HepG2 (cell line): ENCODE data around the gene PYGB. TPM values are rescaled to one million over a fixed set of nuclear protein-coding genes. Genes with fewer than 3 reads are reported as not detected.

Experiments
- ARHGAP35 ChIP-seq: sonication (generic); formaldehyde crosslinking; IDR thresholded peaks from 2 replicates; pipeline ENCODE4 v1.9.0; 2022; ENCODE audit warnings: mild to moderate bottlenecking, inconsistent platforms, moderate library complexity, missing genetic modification reagents, borderline replicate concordance
- ARID4A ChIP-seq: sonication (generic); formaldehyde crosslinking; IDR thresholded peaks from 2 replicates; pipeline ENCODE4 v1.5.0; 2020; ENCODE audit warnings: mild to moderate bottlenecking, missing genetic modification reagents, borderline replicate concordance
- ARNTL ChIP-seq: sonication (generic); formaldehyde crosslinking; IDR thresholded peaks from 2 replicates; pipeline ENCODE4 v1.4.0; 2020; ENCODE audit warnings: mild to moderate bottlenecking, missing genetic modification reagents
- DR1 ChIP-seq: sonication (generic); formaldehyde crosslinking; IDR thresholded peaks from 2 replicates; pipeline ENCODE4 v1.8.0; 2021; ENCODE audit warnings: mild to moderate bottlenecking, missing genetic modification reagents, inconsistent platforms
- HNRNPLL ChIP-seq: fragments of 200-400 bp; formaldehyde crosslinking; IDR thresholded peaks from 2 replicates; pipeline ENCODE4 v1.6.1; 2017; ENCODE audit warnings: mild to moderate bottlenecking, low read depth, low read length; ENCODE audit not compliant: poor library complexity, severe bottlenecking
- MED13 ChIP-seq: sonication (generic); formaldehyde crosslinking; IDR thresholded peaks from 2 replicates; pipeline ENCODE4 v1.5.0; 2020; ENCODE audit warnings: missing genetic modification reagents
- MLX ChIP-seq: IDR thresholded peaks from 2 replicates; pipeline ENCODE4 v1.6.1; 2016
- MTF2 ChIP-seq: sonication (generic); formaldehyde crosslinking; IDR thresholded peaks from 2 replicates; pipeline ENCODE4 v1.5.0; 2020; ENCODE audit warnings: missing genetic modification reagents, borderline replicate concordance
- PHF21A ChIP-seq: sonication (generic); formaldehyde crosslinking; IDR thresholded peaks from 2 replicates; pipeline ENCODE4 v1.5.0; 2020; ENCODE audit warnings: mild to moderate bottlenecking, missing genetic modification reagents
- SP140L ChIP-seq: sonication (generic); formaldehyde crosslinking; IDR thresholded peaks from 2 replicates; pipeline ENCODE4 v1.4.0; 2020; ENCODE audit warnings: missing genetic modification reagents, borderline replicate concordance
- ZBTB3 ChIP-seq: sonication (generic); formaldehyde crosslinking; IDR thresholded peaks from 2 replicates; pipeline ENCODE4 v1.4.0; 2020; ENCODE audit warnings: low read depth, mild to moderate bottlenecking, moderate library complexity, missing genetic modification reagents, borderline replicate concordance
- ZGPAT ChIP-seq: IDR thresholded peaks from 2 replicates; pipeline ENCODE4 v1.6.1; 2016; ENCODE audit warnings: mild to moderate bottlenecking
- ZNF34 ChIP-seq: sonication (generic); formaldehyde crosslinking; IDR thresholded peaks from 2 replicates; pipeline ENCODE4 v1.4.0; 2020; ENCODE audit warnings: mild to moderate bottlenecking, missing genetic modification reagents, borderline replicate concordance
- ZNF503 ChIP-seq: sonication (generic); formaldehyde crosslinking; IDR thresholded peaks from 2 replicates; pipeline ENCODE4 v1.4.0; 2020; ENCODE audit warnings: missing genetic modification reagents
- ZNF513 ChIP-seq: sonication (generic); formaldehyde crosslinking; conservative IDR thresholded peaks from 2 replicates; pipeline ENCODE4 v1.5.0; 2020; ENCODE audit warnings: missing genetic modification reagents
- ZNF775 ChIP-seq: sonication (generic); formaldehyde crosslinking; IDR thresholded peaks from 2 replicates; pipeline ENCODE4 v1.4.0; 2020; ENCODE audit warnings: missing genetic modification reagents, mild to moderate bottlenecking, moderate library complexity, borderline replicate concordance
- polyA plus RNA-seq, 8 experiments: library from polyadenylated mRNA; depleted of rRNA in 3 of 8; stranded (reverse) in 7 of 8; unstranded in 1 of 8; fragments of >200 nt; fragmentation: Illumina TruSeq in 4 of 8; extraction: Trizol in 4 of 8; gene quantifications; 2 replicates each; pipeline versions ENCODE4 v1.2.1 to v1.2.3, GENCODE V29; 2011 to 2016; ENCODE audit warnings: low read depth in 4 of 8, missing spikeins in 1 of 8, mixed read lengths in 1 of 8; ENCODE audit not compliant: insufficient read depth in 1 of 8
- total RNA-seq, 5 experiments: library from RNA; depleted of rRNA; stranded (reverse); fragments of >200 nt; fragmentation: Illumina TruSeq; extraction: Trizol; gene quantifications; 2 replicates each; pipeline ENCODE4 v1.2.3, GENCODE V29; 2016; ENCODE audit warnings: low read depth in 1 of 5

PYGB gene
- total and polyA plus RNA-seq, 2 of the 13 experiments (the other 11 are each of a cell fraction or from before 2014, with no cell fraction given), result 24.2 to 86.3 TPM

- TF ChIP-seq ZNF513 (CRISPR knock-in tag) (no peak), ARHGAP35 (CRISPR knock-in tag) (peak; percentile 54; the same call in 1 of the 2 replicates), ARNTL (CRISPR knock-in tag) (0 out of 2 replicates have a peak, but pooled peaks have one; percentile 64), MTF2 (no peak), PHF21A (peak; percentile 91; the same call in 1 of the 2 replicates), SP140L (CRISPR knock-in tag) (0 out of 2 replicates have a peak, but pooled peaks have one; percentile 63), ZBTB3 (CRISPR knock-in tag) (0 out of 2 replicates have a peak, but pooled peaks have one; percentile 65), HNRNPLL (peak; percentile 22), ZNF503 (peak; percentile 72), DR1 (CRISPR knock-in tag) (peak; percentile 44; the same call in 1 of the 2 replicates), ZNF34 (CRISPR knock-in tag) (peak; percentile 89; the same call in 1 of the 2 replicates), MLX (CRISPR knock-in tag) (peak; percentile 84), ZGPAT (CRISPR knock-in tag) (peak; percentile 55; the same call in 1 of the 2 replicates), MED13 (CRISPR knock-in tag) (0 out of 2 replicates have a peak, but pooled peaks have one; percentile 29), ZNF775 (CRISPR knock-in tag) (0 out of 2 replicates have a peak, but pooled peaks have one; percentile 51), ARID4A (CRISPR knock-in tag) (peak; percentile 40; the same call in 1 of the 2 replicates)
Observed at GRCh38 chr20:25226433-25227316, 21.2 kb upstream of the PYGB start (continued).
